ENCODE data around the gene KRT72.

The KRT72 gene

DNA sequence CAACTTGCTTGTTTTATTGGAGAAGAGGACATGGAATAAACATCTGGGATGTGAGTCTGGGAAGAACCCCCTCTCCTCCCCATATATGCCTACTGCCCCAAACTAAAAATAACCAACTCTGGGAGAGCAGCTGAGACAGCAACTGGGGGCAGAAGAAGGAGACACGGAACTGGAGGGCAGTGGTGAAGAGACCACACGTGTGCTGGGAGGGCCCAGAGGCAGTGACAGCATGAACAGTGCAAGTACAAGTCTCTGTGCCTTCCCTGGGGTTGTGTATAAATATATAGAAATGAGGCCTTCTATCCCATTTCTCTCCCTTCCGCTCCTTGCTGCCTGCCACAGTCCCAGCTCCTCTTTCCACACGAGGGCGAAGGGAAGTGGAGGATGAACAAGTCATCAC lies 21.1 kb upstream of the KRT72 start:
- DNase-seq (ENCODE audit: insufficient read length, low spot score) (no peak), FAIRE-seq (no peak)
- no peak for TF ChIP-seq POLR2A (IDR thresholded peaks at IDR 0.05; ENCODE audit: low read depth, low read length)
- TF ChIP-seq SPI1 (IDR thresholded peaks at IDR 0.05; ENCODE audit: low read depth, low read length) = no peak
- TF ChIP-seq PAX5 (IDR thresholded peaks at IDR 0.05; ENCODE audit: insufficient read depth, low read length, severe bottlenecking) = no peak
- no peak for TF ChIP-seq POLR2AphosphoS5 (IDR thresholded peaks at IDR 0.05; ENCODE audit: low read depth, low read length)
- no peak for TF ChIP-seq TAF1 (IDR thresholded peaks at IDR 0.05; ENCODE audit: low read depth, low read length)
- TF ChIP-seq POU2F2 (IDR thresholded peaks at IDR 0.05; ENCODE audit: low read depth, low read length) = no peak

GRCh38 chr12:52618866-52619265 lies 17.6 kb upstream of the KRT72 start:
- no peak for TF ChIP-seq POLR2AphosphoS5 (IDR thresholded peaks at IDR 0.05; ENCODE audit: low read depth, low read length)
- TF ChIP-seq TAF1 (IDR thresholded peaks at IDR 0.05; ENCODE audit: low read depth, low read length) = no peak
- TF ChIP-seq POLR2A (IDR thresholded peaks at IDR 0.05; ENCODE audit: low read depth, low read length) = no peak
- no peak for TF ChIP-seq PAX5 (IDR thresholded peaks at IDR 0.05; ENCODE audit: insufficient read depth, low read length, severe bottlenecking)
- TF ChIP-seq SPI1 (IDR thresholded peaks at IDR 0.05; ENCODE audit: low read depth, low read length) = no peak
- FAIRE-seq = no peak

GRCh38 chr12:52618216-52618615 lies 17.0 kb upstream of the KRT72 start, which contains the start of gene KRT73:
TSS of gene KRT73 (minus strand) at chr12:52618559. CDS start at chr12:52618524, 35 bp downstream.
- no peak for DNase-seq (ENCODE audit: insufficient read length, low spot score)
- FAIRE-seq = no peak
- TF ChIP-seq POU2F2 (IDR thresholded peaks at IDR 0.05; ENCODE audit: low read depth, low read length) (no peak), POLR2A (IDR thresholded peaks at IDR 0.05; ENCODE audit: low read depth, low read length) (no peak), PAX5 (IDR thresholded peaks at IDR 0.05; ENCODE audit: insufficient read depth, low read length, severe bottlenecking) (no peak), SPI1 (IDR thresholded peaks at IDR 0.05; ENCODE audit: low read depth, low read length) (no peak), POLR2AphosphoS5 (IDR thresholded peaks at IDR 0.05; ENCODE audit: low read depth, low read length) (no peak), TAF1 (IDR thresholded peaks at IDR 0.05; ENCODE audit: low read depth, low read length) (no peak)

More at GRCh38 chr12:52618866-52619265, 17.6 kb upstream of the KRT72 start:
- no peak for DNase-seq (ENCODE audit: insufficient read length, low spot score)

DNA sequence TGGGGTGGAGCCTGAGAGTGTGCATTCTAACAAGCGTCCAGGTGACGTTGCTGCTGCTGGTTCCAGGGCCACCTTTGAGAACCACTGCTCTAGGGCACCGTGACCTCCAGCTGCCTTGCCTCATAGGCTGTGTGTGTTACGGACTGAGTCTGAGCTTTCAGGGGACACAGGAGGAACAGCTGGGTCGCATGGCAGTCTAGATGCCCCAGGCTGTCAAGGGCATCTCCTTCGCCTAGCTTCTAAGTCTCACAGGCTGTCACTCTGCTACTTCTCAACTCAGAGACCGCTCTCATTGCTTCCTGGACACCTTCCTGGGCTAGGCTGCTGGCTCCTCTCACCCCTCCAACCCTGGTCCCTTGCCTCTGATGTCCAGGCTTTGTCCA lies 16.1 kb upstream of the KRT72 start:
- FAIRE-seq = no peak
- no peak for TF ChIP-seq SPI1 (IDR thresholded peaks at IDR 0.05; ENCODE audit: low read depth, low read length)
- DNase-seq (ENCODE audit: insufficient read length, low spot score) = no peak

DNA sequence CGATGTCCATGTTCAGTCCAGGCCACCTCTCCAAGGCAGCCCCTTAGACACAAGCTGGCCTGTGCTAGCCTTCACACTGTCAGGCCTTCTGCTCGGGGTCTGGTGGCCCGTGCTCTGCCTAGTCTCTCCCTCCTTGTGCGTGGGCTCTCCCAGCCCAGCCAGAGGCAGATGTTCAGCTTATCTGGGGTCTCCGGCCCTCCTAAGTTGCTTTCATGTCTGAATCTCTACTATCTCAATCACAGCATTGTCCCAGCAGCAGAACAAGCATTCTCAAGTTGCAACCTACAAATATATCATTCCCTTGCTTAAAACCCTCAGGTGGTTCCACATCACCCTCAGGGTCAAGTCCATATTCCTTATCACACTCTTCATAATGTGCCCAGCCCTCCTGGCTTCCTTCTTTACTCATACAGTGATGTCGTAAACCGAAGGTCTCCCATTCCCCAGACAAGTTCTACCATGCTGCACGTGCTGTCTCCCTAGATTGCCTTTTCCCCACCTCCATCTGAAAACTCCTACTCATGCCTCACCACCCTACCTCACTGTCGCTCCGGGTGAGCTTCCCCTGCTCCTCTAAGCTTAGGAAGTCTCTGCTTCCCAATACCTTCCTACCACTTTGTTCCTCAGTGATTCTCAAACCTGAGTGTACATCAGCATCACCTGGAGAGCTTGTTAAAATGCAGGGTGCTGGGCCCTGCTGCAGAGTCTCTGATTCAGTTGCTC lies 15.6 kb upstream of the KRT72 start:
- TF ChIP-seq POLR2A (IDR thresholded peaks at IDR 0.05; ENCODE audit: low read depth, low read length) (no peak), PAX5 (IDR thresholded peaks at IDR 0.05; ENCODE audit: insufficient read depth, low read length, severe bottlenecking) (no peak), TAF1 (IDR thresholded peaks at IDR 0.05; ENCODE audit: low read depth, low read length) (no peak), POLR2AphosphoS5 (IDR thresholded peaks at IDR 0.05; ENCODE audit: low read depth, low read length) (no peak), POU2F2 (IDR thresholded peaks at IDR 0.05; ENCODE audit: low read depth, low read length) (no peak), SPI1 (IDR thresholded peaks at IDR 0.05; ENCODE audit: low read depth, low read length) (no peak)
- FAIRE-seq (no peak), DNase-seq (ENCODE audit: insufficient read length, low spot score) (no peak)

DNA sequence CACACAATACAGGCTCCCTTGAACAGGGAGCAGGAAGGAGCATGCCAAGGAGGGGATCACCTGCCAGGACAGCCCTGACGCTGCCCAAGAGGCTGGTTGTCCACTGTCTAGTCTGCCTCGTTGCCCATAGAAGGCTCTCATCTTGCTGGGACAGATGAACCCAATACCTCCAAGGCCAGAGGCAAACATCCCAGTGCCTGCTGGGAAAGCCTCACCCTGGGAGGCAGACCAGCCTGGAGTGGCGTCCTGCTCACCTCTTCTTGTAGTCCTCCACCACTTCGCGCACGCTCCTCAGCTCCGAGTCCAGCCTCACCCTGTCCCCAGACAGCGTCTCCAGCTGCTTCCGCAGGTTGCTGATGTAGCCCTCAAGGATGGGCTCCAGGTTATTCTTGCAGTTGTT lies 14.6 kb upstream of the KRT72 start:
- no peak for FAIRE-seq
- TF ChIP-seq POLR2A (IDR thresholded peaks at IDR 0.05; ENCODE audit: low read depth, low read length) (no peak), POLR2AphosphoS5 (IDR thresholded peaks at IDR 0.05; ENCODE audit: low read depth, low read length) (no peak), POU2F2 (IDR thresholded peaks at IDR 0.05; ENCODE audit: low read depth, low read length) (no peak), TAF1 (IDR thresholded peaks at IDR 0.05; ENCODE audit: low read depth, low read length) (no peak), SPI1 (IDR thresholded peaks at IDR 0.05; ENCODE audit: low read depth, low read length) (no peak), PAX5 (IDR thresholded peaks at IDR 0.05; ENCODE audit: insufficient read depth, low read length, severe bottlenecking) (no peak)
- no peak for DNase-seq (ENCODE audit: insufficient read length, low spot score)

DNA sequence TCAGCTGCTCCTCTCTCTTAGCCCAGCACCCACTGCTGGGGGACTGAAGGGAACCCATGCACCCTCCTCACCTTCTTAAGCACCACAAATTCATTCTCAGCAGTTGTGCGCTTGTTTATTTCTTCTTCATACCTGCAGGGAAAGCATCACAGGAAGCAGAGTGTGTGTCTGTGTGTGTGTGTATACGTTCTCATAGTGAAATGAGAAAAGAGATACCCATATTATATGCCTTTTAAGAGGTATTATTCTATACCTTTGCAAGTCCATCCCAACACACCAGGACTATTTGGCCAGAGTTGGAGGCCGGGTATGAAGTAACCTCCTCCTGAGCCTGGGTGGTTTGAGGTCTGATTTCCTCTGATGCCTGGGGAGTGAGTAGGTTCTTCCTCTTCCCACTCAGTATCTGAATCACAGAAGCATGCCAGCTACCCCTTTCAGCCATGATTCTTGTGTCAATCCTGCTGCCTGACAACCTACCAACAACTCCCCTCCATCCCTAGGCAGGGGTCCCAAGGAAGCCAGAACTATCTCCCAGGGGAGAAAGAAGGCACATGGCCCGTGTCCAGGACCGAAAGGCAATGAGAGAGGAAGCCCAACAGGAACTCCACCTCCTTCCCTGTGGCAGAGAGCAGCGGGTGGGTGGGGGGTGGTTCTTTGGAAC lies 14.1 kb upstream of the KRT72 start:
- no peak for FAIRE-seq
- no peak for TF ChIP-seq POLR2A (IDR thresholded peaks at IDR 0.05; ENCODE audit: low read depth, low read length)
- no peak for TF ChIP-seq SPI1 (IDR thresholded peaks at IDR 0.05; ENCODE audit: low read depth, low read length)
- no peak for TF ChIP-seq TAF1 (IDR thresholded peaks at IDR 0.05; ENCODE audit: low read depth, low read length)
- no peak for TF ChIP-seq POLR2AphosphoS5 (IDR thresholded peaks at IDR 0.05; ENCODE audit: low read depth, low read length)
- no peak for TF ChIP-seq PAX5 (IDR thresholded peaks at IDR 0.05; ENCODE audit: insufficient read depth, low read length, severe bottlenecking)
- TF ChIP-seq POU2F2 (IDR thresholded peaks at IDR 0.05; ENCODE audit: low read depth, low read length) = no peak
- DNase-seq (ENCODE audit: insufficient read length, low spot score) = no peak

- DNase-seq (ENCODE audit: insufficient read length, low spot score) (no peak), FAIRE-seq (no peak)
- no peak for TF ChIP-seq TAF1 (IDR thresholded peaks at IDR 0.05; ENCODE audit: low read depth, low read length)
- TF ChIP-seq PAX5 (IDR thresholded peaks at IDR 0.05; ENCODE audit: insufficient read depth, low read length, severe bottlenecking) = no peak
- no peak for TF ChIP-seq SPI1 (IDR thresholded peaks at IDR 0.05; ENCODE audit: low read depth, low read length)
- no peak for TF ChIP-seq POLR2AphosphoS5 (IDR thresholded peaks at IDR 0.05; ENCODE audit: low read depth, low read length)
- no peak for TF ChIP-seq POLR2A (IDR thresholded peaks at IDR 0.05; ENCODE audit: low read depth, low read length)
- no peak for TF ChIP-seq POU2F2 (IDR thresholded peaks at IDR 0.05; ENCODE audit: low read depth, low read length)
Observed at GRCh38 chr12:52614381-52615207, 13.3 kb upstream of the KRT72 start.

GRCh38 chr12:52613384-52614030 lies 12.2 kb upstream of the KRT72 start:
- TF ChIP-seq PAX5 (IDR thresholded peaks at IDR 0.05; ENCODE audit: insufficient read depth, low read length, severe bottlenecking) (no peak), POLR2AphosphoS5 (IDR thresholded peaks at IDR 0.05; ENCODE audit: low read depth, low read length) (no peak), POLR2A (IDR thresholded peaks at IDR 0.05; ENCODE audit: low read depth, low read length) (no peak)
- no peak for FAIRE-seq
- DNase-seq (ENCODE audit: insufficient read length, low spot score) = no peak

Data from GM12891 (cell line).